ENCODE results near the gene PIP5K1B. TPM values are rescaled to one million over a fixed set of nuclear protein-coding genes. Genes with fewer than 3 reads are reported as not detected.

PIP5K1B gene
- total RNA-seq, 1 donor from 2014 or later: 71.9 TPM

DNA sequence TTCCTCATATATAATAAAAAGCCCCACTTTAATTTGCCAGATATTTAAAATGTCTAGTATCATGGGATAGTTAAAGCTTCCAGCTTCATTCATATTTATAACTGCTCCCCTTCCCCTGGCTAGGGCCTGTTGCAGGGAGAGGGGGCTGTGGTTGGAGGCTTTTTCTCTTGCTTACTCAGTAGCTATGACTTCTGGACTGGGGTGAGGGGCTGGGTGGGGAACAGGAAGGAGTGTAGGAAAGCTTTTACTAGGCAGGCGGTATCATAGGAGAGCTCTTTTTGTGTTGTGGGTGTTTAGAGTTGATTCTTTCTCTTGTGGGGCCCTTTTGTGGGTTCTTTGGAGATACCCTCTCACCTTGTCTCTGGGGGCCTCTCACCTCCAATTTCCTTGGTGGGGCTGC is 39.4 kb downstream of the PIP5K1B start:
- TF ChIP-seq, protein P1, sequence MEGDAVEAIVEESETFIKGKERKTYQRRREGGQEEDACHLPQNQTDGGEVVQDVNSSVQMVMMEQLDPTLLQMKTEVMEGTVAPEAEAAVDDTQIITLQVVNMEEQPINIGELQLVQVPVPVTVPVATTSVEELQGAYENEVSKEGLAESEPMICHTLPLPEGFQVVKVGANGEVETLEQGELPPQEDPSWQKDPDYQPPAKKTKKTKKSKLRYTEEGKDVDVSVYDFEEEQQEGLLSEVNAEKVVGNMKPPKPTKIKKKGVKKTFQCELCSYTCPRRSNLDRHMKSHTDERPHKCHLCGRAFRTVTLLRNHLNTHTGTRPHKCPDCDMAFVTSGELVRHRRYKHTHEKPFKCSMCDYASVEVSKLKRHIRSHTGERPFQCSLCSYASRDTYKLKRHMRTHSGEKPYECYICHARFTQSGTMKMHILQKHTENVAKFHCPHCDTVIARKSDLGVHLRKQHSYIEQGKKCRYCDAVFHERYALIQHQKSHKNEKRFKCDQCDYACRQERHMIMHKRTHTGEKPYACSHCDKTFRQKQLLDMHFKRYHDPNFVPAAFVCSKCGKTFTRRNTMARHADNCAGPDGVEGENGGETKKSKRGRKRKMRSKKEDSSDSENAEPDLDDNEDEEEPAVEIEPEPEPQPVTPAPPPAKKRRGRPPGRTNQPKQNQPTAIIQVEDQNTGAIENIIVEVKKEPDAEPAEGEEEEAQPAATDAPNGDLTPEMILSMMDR (IDR thresholded peaks at IDR 0.05; ENCODE audit: borderline replicate concordance): no peak
- DNase-seq: no peak
- Histone ChIP-seq H3K9me3 (replicated peaks) (no peaks in the 10 kb centered on the region), H3K4me1 (peaks cover 69% of the 10 kb centered on the region), H3K4me3 (no peak overlapping the region), H3K27ac (replicated peaks) (peak overlapping the region; percentile 16), H3K36me3 (no peaks in the 10 kb centered on the region), H3K27me3 (ENCODE audit: low read depth) (no peaks in the 10 kb centered on the region)
- intact Hi-C loops (cut with micrococcal nuclease): no loop called here

DNA sequence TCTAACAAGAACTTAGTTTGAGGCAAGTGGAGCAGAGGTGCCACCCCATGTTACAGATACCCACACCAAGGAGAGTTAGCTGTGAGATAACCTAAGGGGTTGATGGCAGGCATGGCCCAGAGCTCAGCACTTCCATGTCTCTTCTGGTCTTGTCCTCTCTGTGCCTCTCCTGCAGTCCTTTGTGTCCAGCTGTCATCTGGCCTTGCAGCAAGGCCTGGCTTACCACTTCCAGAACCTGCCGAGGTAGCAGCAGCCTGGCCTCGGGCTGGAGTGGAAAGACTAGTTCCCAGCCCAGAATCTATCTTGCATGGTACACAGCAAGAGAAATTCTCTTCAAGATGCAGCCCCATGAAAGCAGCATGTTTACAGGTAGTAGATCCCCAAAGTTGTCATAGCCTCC is 41.5 kb downstream of the PIP5K1B start:
- no peaks in the 10 kb centered on the region for H3K27me3 ChIP-seq (ENCODE audit: low read depth)
- H3K4me1 ChIP-seq: peaks cover 65% of the 10 kb centered on the region
- no peak for DNase-seq
- peak overlapping the region; percentile 62 for H3K27ac ChIP-seq (replicated peaks)
- no peaks in the 10 kb centered on the region for H3K9me3 ChIP-seq (replicated peaks)
- TF ChIP-seq, protein P1 (IDR thresholded peaks at IDR 0.05; ENCODE audit: borderline replicate concordance): no peak
- H3K4me3 ChIP-seq: no peak overlapping the region
- H3K36me3 ChIP-seq: no peaks in the 10 kb centered on the region
- intact Hi-C loops (cut with micrococcal nuclease): no loop called here

GRCh38 chr9:68747043-68747533 is 42.0 kb downstream of the PIP5K1B start:
- H3K27ac ChIP-seq (replicated peaks): peak overlapping the region; percentile 62
- H3K4me1 ChIP-seq: peaks cover 60% of the 10 kb centered on the region
- DNase-seq: no peak
- H3K4me3 ChIP-seq: no peak overlapping the region
- H3K36me3 ChIP-seq: no peaks in the 10 kb centered on the region
- no peaks in the 10 kb centered on the region for H3K9me3 ChIP-seq (replicated peaks)
- intact Hi-C loops (cut with micrococcal nuclease): no loop called here
- TF ChIP-seq, protein P1 (IDR thresholded peaks at IDR 0.05; ENCODE audit: borderline replicate concordance): no peak
- H3K27me3 ChIP-seq (ENCODE audit: low read depth): no peaks in the 10 kb centered on the region

DNA sequence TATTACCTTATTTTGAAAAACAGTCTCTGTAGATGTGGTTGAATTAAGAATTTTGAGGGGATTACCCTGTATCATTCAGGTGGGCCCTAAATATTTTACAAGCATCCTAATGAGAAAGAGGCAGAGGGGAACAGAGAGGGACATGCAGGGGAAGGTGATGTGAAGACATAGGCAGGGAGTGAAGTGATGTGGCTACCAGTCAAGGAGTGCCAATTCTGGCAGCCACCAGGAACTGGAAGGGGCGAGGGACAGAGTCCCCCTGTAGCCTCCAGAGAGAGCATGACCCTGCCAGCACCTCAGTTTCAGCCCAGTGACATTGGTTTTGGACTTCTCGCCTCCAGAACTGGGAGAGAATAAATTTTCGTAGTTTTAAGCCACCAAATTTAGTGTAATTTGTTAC is 44.1 kb downstream of the PIP5K1B start:
- TF ChIP-seq, protein P1 (IDR thresholded peaks at IDR 0.05; ENCODE audit: borderline replicate concordance): no peak
- Histone ChIP-seq H3K4me1 (peaks cover 54% of the 10 kb centered on the region), H3K4me3 (no peak overlapping the region), H3K27me3 (ENCODE audit: low read depth) (no peaks in the 10 kb centered on the region), H3K27ac (replicated peaks) (peak overlapping the region; percentile 59), H3K36me3 (no peaks in the 10 kb centered on the region), H3K9me3 (replicated peaks) (no peaks in the 10 kb centered on the region)
- intact Hi-C loops (cut with micrococcal nuclease): no loop called here
- no peak for DNase-seq

DNA sequence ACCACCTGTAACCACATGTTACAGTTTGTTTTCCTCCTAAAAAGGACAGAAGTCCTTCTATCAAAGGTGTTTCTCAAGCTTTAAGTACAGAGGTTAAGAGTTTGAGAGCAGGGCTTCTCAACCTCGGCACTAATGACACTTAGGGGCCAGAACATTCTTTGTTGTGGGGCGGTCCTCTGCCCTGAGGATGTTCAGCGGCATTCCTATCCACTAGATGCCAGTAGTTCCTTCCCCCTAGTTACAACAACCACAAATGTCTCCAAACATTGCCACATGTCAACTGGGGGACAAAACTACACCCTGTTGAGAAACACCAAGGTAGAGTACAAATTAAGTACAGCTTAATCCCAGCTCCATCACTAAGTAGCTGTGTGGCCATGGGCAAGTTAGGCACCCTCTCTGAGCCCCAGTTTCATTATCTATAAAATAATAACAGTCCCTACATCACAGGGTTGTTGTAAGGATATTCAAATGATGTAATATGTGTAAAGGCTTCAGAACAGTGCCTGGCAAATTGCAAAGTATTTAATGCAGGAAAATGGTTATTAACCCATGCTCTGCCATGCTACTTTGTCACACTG is 44.6 kb downstream of the PIP5K1B start:
- TF ChIP-seq, protein P1 (IDR thresholded peaks at IDR 0.05; ENCODE audit: borderline replicate concordance): no peak
- H3K27me3 ChIP-seq (ENCODE audit: low read depth): no peaks in the 10 kb centered on the region
- no peaks in the 10 kb centered on the region for H3K9me3 ChIP-seq (replicated peaks)
- intact Hi-C loops (cut with micrococcal nuclease): no loop called here
- no peaks in the 10 kb centered on the region for H3K36me3 ChIP-seq
- no peak for DNase-seq
- H3K4me1 ChIP-seq: peaks cover 50% of the 10 kb centered on the region
- H3K4me3 ChIP-seq: no peak overlapping the region
- peak overlapping the region; percentile 59 for H3K27ac ChIP-seq (replicated peaks)

Measured in left ventricle myocardium inferior (tissue), 1 donor.